ENCODE measurements around the gene ZNHIT2.

ZNHIT2 gene

DNA sequence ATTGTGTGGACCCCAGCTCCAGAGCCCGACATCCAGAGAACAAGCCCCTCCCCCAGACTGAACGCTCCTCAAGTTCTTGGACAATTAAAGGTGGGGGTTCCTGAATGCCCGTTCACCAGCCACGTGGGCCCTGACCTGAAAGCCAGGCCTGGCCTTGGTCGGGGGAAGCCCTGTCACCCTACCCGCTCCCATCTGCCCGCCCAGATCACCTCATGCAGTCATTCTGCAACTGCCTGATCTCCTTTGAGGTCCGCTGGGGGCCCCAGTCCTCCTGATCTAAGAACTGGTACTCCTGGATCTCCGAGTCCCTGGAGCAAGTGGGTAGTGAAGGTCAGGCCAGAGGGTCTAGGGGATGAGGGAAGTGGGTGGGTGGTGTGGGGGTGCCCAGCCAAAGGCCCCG is 50.1 kb downstream of the ZNHIT2 start:
- DNase-seq: no peak

DNA sequence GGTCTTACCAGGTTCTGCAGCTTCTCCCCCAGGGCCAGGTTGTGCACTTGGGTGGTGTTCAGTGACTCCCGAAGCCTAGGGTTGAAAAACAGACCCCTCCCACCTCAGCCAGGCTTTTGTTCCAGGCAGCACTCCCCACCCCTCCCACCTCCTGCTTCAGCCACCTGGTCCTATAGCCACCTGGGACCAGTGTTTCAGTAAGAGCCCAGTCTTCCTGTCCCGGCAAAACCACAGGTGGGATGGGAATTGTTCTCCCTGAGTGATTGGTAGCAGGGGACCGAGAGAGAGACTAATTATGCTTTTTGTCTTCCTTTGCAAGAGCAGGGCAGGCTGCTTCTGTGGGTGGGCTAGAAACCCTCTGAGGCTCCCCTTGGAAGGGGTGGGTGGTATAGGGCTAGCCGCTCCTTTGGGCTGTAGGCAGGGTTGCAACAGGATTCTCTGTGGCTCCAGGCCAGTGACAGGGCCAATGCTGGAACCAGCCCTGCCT is 50.7 kb downstream of the ZNHIT2 start:
- DNase-seq: no peak

Measured in effector CD8-positive, alpha-beta T cell (primary cell).